T-helper 9 cell (primary cell): Measurements from ENCODE around the gene AGBL4.

Source experiments
- DNase-seq: peaks from one replicate; pipeline ENCODE4 v3.0.0-alpha.2; 2020

The AGBL4 gene

DNA sequence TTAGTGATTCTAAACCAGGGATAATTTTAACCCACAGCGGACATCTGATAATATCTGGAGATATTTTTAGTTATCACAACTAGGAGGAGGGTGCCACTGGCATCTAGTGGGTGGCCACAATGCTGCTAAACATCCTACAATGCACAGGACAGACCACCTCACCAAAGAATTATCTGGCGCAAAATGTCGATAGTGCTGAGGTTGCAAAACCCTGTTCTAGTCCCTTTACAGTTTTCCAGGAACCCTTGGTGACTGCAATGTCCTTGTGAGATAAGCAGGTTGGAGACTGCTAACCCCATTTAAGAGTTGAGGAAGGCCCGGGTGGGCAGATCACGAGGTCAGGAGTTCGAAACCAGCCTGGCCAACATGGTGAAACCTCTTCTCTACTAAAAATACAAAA is 1083.9 kb downstream of the AGBL4 start:
- DNase-seq = no peak

DNA sequence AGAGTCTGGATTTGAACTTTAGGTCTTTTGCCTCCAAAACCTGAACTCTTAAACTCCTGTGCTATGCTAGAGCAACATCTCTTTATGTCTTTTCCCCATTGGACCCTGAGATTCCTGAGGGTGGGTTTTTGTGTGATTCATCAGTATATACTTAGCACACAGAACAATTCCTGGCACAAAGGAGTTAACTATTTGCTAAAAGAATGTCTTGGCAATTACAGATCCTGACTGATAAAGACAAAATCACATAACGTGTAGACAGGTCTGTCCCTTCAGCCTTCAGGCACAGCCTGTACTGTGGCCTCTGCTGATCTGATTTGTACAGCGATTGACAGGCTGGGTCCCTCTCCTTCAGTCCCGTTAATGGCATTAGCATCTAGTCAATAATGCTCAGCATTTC is 1084.7 kb downstream of the AGBL4 start:
- DNase-seq = no peak

DNA sequence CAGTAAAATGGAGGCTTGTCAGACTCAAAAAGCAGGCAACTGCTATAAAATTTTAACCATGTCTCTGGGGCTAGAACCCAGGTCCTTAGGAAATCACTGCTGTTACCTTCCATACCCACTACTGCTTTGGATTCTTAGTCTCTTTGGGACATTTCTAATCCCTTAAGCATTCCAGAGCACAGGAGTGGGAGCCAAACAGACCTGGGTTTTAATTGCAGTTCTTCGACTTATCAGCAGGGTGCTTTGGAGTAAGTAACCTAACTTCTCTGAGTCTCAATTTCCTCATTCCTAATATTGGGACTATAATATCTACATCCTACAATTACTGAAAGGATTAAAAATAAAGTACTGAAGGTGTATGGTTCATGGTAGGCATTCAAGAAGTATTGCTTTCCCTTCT is 1086.0 kb downstream of the AGBL4 start:
- no peak for DNase-seq

DNA sequence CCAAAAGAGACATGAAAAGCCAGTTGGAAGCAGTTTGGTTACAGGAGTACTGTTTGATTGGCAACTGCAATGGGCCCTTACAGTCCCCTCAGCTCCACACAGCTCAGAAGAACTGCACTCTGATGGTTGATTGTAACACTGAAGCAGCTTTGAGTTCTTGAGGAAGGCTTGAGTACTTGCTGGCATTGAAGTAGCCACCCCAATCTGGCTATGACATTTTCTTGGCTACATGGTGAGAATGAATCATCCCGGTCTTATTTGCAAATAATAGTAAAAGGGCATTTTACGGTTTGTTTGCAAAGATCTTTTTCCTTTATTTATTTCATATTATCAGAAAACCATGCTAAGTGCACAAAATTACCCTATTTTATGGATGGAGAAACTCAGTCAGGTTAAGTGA is 1087.3 kb downstream of the AGBL4 start:
- DNase-seq = no peak

DNA sequence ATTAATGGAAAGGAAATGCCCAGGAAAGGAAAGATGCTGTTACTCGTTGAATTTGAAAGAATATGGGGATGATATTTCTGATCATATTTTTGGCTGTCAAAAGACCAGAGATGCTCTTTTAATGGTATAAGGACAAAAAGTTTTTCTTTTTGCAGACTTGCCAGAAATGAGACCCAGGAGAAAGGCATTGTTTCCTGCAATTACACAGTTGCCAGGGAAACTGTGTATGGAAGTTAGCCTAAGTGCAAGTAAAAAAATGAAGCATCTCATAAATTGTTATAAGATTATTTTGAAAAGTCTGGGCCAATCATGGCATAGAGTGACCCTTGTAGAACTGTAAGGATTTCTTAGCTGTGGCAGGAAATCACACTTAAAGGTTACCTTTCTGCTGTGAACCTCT is 1091.4 kb downstream of the AGBL4 start:
- DNase-seq = no peak

DNA sequence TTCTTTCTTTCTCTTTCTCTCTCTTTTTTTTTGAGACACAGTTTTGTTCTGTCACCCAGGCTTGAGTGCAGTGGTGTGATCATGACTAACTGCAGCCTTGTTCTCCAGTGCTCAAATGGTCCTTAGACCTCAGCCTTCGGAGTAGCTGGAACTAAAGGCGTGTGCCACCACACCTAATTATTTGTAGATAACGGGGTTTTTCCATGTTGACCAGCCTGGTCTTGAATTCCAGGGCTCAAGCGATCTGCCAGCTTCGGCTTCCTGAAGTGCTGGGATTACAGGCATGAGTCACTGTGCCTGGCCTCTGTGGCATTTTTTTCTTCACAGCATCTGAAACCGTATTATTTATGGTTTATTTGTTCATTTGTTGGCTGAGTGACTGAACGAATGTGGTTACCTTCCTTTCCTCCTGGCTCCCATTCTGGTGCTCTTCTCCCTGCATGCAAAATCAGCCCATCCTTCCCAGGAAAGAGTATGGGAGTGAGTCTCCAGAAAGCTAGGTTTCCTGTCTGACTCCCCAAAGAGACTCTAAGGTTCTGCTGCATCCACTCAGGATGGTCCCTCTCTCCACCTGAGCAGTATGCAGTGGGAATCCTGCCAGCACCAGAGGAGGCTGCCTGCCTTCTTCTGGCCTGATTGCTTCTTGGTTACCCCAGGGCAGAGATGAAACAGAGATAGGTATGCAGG is 1092.1 kb downstream of the AGBL4 start:
- no peak for DNase-seq

DNA sequence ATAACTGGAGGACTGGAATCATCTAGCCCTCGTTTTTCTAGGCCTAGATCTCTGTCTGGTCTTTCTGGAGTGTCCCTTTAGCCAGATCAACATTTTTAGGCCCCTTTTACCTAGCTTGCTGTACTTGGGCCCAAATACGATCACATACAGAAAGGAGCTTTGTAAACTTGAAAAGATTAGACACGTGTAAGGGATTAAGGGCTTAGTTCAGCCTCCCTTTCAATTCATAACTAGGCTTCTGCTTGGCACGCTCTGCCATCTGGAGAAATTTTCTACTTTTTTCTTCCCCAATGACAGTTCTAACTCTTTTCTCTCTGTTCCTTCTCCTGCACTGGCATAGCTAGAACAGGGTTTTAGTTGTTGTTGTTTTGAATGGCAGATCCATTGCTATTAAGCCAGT is 1093.7 kb downstream of the AGBL4 start:
- DNase-seq = no peak

DNA sequence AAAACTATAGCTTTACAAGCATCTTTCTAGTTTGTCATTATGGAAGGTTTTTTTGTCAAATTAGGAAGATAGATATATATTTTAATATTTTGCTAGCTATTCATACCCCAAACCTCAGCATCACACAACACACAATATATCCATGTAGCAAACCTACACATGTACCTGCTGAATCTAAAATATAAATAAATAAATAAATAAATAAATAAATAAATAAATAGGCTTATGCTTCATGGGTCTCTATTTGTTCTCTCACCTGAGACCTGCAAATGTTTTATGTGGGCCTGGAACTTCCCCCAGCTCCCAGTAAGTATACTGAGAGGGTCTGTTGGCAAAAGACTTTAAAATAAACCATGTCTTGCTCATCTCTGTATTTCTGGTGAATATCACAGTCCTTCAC is 1099.7 kb downstream of the AGBL4 start:
- DNase-seq = no peak

DNA sequence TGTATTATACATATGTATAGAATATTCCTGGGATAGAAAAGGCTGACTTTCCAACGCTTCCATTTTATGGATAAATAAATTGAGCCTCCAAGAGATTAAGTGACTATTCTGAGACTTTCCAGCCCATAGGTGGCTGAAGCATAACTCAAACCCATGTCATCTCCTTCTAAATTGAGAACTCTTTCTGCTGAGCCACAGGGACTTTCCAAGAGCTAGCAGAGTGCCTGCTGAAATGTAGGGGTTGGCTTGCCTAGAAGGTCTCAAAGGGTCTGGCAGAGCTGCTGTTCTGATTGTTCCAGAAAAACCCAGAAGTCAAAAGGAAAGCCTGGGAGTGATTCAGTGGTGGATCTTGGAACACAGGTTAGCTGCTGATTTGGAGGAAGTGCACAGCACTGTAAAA is 1100.6 kb downstream of the AGBL4 start:
- no peak for DNase-seq

DNA sequence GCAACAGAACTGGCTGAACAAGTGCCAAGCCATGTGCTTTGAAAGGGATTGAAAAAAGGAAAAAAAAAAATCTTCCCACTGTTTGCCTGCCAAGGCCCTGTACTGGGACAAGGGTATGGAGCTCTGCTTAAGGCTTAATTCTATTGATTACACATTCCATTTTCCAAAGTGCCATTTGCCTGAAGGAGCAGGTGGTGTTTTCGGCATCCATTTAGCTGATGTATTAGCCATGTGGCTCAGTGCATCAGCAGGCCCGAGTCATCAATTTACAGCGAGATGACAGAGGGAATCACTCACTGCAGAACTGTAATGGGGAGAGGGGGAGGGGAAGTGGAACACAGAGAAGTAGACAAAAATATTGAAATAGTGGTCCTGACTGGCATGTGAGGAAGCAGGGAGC is 1102.9 kb downstream of the AGBL4 start:
- no peak for DNase-seq

DNA sequence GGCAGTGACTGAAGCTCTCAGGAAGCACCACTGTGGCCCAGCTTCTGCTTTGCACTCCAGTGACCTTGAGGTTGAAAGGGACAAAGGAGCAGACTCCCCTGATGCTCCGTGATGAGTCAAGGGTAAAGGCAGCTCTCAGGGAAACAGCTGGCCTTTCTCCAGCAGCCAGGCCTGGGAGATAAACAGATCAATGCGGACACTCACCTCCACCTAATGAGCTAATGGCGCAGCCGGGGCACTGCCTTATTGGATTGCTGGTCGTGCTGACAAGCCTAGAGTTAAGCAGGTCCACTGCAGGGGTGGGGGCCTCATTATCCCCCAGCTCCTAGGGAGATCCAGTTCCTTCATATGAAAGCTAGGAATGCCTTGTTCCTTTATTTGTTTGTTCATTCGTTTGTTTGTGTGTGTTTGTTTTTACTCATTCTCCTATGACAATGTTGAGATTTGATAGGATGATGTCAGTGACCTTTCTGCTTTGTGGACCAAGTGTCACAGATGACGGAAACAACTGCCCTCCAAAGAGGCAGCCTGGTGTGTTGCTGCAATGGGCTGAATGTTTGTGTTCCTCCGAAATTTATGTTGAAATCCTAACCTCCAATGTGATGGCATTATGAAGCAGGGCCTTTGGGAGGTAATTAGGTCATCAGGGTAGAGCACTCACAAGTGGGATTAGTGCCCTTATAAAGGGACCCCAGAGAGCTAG is 1105.7 kb downstream of the AGBL4 start:
- DNase-seq = no peak

DNA sequence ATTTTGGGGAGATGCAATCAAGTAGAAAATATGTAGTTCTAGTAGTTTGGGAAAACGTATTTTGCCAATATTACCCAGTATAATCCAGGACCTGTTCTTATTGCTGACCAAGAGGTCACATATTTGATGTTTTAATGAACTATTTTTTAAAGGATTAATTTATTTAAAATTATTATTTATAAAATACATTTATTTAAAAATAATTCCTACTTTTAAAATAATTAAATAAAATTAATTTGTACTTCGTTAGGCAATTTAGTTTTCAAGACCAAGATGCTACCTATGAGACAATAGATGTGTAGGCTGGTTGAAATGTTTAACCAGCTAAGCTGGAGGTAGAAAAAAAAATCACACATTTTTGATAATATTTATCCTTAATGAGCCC is 1106.7 kb downstream of the AGBL4 start:
- no peak for DNase-seq

DNA sequence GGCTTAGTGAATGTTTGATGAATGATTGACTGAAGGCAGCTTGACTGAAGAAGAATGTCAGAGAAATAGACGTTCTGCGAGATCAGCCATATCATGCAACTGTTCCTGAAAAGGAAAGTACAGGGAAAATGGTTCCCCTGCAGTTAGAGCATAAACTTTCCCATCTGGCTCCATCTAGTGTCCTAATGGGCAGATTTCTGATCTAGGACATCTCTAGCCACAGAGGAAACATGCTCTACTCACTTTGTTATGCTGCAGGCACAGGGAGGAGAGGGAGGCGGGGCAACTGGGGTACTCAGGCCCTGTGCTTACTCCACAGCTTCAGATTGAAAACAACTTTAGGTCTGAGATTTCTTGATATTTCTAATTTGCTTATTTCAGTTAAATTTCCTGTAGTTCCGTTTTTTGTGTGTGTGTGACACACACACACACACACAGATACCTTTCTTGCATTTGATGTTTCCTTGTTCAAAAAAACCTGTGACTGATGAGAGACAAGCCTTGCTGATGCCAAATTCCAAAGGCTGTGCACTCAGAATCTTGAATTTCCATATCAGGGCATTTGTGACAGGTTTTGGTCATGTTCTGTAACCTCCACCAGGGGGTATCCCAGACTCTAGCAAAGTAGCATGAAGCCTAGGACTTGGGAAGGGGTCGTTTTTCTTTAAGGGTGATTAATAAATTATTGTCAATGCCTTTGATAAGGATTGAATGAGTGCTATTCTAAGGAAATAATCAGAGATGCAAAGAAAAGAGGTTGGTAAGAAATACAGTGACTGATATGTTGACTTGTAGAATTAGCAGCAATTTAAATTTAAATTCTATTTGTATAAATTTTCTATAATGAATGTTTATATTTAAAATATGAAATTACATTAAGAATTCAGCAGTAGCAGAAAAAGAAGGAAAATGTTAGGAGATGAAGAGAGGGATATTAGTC is 1107.4 kb downstream of the AGBL4 start:
- no peak for DNase-seq

DNA sequence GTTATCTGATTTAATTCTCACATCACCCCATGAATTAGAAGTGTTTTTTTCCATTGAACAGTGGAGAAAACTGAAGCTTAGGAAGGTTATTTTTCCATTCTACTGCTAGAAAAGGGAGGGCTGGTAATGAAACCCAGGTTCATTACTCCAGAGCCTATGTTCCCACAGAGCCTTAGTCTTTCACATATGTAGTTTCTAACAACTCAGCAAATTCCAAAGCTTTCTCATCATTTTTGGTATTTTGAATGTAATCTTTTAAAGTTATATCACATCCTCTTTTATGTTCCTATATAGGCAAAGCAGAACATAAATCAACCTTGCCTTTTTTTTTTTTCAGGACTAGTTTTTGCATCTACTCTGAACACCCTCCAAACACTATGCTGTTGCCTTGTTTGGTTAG is 1115.1 kb downstream of the AGBL4 start:
- DNase-seq = no peak

DNA sequence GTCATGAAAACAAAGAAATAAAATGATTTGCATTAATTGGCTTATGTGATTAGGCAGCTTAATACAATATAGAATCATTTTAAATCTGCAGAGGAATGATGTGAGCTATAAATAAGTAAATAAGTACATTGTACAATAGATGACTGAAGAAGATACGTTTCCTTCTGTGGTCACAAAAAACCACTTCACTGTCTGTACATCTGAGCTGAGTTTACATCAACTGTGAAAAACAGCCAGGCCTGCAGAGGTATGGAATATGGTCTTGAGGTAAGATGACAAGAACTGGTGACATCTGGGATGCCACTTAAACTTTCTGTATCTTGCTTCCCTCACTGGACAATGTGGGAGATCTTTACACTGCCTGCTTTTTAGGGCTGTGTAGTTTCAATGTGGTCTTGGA is 1117.0 kb downstream of the AGBL4 start:
- DNase-seq = no peak

DNA sequence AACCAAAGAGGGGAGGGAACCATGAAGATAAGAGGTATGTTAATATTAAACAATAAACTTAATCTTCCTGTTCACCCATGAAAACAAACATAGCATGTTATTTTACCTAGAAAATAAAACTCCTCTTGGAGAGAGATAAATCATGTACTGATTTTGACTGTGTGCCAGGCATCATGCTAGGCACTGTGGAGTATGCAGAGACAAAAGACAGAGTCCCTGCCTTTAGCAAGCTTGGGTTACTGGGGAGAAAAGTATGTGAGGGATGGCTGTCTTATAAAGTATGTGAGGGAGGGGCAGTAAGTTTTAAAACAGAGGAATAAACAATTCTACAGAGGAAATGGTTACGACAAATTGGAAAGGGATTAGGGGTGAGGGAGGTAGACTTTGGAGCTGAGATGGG is 1117.6 kb downstream of the AGBL4 start:
- DNase-seq = no peak

DNA sequence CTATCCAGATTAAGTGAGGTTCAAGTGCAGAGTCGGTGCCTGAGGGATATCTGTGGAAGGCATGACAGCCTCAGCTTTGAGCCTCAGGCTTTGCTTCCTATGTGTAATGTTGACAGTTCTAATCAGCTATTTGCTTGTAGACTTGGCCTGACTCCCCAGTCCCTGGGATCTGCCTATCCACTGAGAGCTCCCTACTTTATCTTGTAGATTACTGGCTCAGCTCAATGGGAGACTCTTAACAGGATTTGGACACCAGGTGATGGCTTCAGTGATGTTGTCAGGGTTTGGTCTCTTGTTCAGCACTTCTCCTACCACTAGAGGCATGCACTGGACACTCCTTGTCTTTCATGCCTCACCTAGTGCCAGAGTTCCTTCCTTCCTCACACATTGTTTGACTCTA is 1120.5 kb downstream of the AGBL4 start:
- no peak for DNase-seq

DNA sequence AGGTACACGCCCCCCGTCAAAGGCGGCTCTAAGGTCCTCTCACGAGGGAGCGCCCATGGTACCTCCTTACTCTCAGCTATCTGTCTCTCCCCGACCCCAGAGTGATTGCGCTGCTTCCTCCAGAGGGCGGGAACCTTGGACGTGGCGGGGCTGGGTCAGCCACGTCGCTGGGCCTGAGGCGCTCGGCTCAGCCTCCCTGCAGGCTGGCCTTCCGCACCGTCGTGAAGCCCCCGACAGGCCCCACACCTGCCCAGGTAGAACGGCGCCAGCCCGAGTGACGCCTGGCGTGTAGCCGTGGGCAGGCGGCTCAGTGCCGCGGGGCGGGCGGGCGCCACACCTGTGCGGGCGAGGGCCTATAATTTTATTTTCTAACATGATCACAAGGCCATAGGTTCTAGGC is 1124.9 kb downstream of the AGBL4 start:
- DNase-seq = no peak

DNA sequence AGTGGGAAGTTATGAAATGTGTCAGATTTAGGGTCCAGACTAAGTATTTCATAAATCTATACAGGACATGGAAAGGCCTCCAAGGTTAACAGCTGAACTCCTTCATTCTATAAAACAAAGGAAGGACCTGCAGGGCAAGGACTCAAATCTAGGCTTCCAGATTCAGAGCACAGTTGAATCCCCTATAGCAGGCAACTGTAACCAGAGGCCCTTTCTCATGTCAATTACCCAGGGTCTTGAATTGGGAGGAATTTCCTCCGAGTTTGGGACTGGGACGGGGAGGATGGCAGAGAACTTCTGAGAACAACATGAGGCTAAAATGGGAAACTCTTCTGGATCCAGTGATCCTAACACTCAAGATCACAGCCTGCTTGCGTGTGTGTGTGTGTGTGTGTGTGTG is 1134.1 kb downstream of the AGBL4 start:
- DNase-seq = no peak

DNA sequence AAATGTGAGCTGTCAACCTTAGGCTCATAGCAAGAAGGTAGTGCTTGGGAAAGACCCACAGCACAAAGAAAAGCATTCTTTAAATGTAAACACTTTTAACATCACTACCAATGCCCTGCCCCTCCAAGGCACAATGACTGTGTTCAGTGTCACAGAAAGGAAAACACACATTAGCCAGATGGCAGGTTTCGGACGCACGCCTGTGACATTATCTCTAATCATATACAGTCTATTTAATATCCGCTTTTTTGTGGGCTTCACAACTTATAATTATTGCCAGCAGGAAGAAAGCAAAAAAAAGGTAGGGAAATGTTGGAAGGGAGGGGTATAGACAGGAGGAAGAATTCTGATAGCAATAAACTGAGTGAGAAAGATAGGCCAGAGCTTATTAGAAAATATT is 1134.7 kb downstream of the AGBL4 start:
- no peak for DNase-seq

DNA sequence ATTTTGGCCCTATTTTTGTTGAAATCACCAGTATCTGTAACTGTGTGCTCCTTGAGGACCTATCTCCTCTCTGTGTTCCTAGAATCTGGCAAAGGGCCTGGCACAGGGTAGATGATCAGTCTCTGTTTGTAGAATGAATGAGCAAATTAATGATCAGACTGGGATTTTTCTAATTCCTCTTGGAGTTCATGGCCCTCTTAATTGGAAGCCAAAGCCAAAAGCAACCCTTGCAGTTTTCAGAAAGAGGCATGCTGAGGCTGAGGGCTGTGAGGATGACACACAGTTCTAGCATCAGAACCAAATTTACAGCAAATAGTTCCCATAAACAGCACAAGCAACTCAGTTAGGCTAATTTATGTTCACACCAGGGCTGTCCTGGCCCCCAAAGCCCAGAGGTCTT is 1136.0 kb downstream of the AGBL4 start:
- DNase-seq = no peak

DNA sequence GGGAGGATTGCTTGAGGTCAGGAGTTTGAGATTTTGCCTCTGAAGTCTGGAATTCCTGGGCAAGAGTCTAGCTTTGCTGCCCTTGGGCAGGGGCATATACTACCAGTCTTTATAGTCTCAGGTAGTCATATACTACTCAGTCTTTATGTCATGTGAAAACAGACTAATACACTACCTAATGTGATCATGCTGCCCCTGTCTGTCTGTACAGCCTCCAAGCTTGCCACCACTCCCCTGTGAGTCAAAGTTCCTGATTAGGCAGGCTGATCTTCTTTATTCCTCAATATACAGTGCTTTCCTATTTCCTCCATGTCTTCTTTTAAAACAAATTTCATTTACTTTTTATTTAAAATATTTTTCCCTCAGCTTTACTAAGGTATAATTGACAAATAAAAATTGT is 1141.7 kb downstream of the AGBL4 start:
- no peak for DNase-seq

DNA sequence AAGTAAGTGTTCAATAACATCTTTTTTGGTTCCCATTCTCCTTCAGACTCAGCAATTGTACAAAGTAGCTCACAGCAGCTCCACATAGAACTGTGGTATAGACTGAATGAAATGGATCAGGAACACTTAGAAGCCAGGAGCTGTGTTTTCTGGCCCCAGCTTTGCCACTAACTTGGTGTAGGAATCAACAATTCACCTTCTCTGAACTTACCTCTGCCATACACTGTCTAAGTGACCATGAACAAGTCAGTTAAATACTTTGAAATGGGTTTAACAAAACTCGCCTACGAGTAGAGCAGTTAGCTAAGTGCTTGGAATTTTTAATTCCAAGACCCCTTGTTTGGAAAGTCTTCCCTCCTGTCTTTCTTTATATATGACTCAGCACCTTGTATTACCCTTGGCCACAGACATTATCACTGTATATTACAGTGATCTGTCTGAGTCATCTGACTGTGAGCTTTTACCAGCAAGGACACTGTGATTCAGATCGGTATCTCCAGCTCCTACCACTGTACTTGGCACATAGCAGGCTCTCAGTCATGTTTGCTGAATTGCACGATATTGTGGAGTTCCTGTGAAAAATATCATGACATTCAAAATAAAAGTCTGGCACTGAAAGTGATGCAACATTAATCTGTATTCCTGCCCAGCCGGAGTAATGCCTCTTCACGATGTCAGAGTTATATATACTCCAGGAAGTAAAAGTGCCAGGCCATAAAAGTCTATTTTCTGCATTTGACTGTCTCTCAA is 1145.4 kb downstream of the AGBL4 start:
- no peak for DNase-seq
